ENCODE data around the gene DEFB110.

Gene DEFB110

GRCh38 chr6:50021894-50022293 is at the start of gene DEFB110:
Gene DEFB110 (minus strand): TSS chr6:50021994. CDS start chr6:50021935, 59 bp downstream.
- DNase-seq (ENCODE audit: low read depth), result no peak

DNA sequence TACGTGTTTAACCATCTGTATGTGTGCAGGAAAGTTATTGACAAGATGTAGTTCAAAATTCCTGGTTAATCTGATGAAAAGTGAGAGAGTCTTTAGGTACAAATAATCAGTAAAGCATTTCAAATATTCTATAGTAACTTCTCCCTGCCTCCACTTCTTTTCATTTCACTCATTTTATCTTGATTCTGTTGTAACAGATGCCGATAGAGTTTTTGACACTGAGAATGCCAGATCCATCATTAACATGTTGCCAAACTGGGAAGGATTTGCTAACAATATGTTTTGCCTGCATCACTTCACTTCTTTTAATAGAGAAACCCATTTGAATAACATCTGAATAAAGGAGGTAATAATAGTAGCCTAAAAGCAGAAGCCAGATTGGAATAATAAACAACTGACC is 48.3 kb upstream of the DEFB110 start:
- no peak for DNase-seq (ENCODE audit: low read depth)

GRCh38 chr6:50062051-50062450 is 40.3 kb upstream of the DEFB110 start:
- DNase-seq (ENCODE audit: low read depth), result no peak

GRCh38 chr6:50056242-50056641 is 34.4 kb upstream of the DEFB110 start:
- DNase-seq (ENCODE audit: low read depth), result no peak

DNA sequence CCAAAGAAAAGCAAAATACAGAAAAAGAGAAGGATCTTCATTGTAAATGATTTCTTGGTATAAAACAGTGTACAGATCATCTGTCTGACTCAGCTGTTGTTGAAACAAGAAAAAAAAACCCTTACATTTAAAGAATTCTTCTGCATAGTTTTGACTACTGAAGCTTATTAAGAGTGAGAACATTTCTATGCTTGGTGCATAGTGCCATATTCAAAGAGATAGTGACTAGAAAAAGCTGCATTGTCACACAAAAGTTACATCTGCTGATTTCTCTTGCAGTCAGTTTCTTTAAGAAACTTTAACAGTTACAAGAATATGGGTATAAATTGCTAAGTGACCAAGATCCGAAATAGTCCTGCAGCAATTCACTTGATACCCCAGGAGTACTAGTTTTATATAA is 28.0 kb upstream of the DEFB110 start, which contains the start of gene DEFB112:
Gene DEFB112 (minus strand): TSS at position 101 of the 400 bp plus-strand sequence. CDS start 60 bp downstream, at position 41.
- no peak for DNase-seq (ENCODE audit: low read depth)

GRCh38 chr6:50047026-50047425 is 25.2 kb upstream of the DEFB110 start:
- no peak for DNase-seq (ENCODE audit: low read depth)

DNA sequence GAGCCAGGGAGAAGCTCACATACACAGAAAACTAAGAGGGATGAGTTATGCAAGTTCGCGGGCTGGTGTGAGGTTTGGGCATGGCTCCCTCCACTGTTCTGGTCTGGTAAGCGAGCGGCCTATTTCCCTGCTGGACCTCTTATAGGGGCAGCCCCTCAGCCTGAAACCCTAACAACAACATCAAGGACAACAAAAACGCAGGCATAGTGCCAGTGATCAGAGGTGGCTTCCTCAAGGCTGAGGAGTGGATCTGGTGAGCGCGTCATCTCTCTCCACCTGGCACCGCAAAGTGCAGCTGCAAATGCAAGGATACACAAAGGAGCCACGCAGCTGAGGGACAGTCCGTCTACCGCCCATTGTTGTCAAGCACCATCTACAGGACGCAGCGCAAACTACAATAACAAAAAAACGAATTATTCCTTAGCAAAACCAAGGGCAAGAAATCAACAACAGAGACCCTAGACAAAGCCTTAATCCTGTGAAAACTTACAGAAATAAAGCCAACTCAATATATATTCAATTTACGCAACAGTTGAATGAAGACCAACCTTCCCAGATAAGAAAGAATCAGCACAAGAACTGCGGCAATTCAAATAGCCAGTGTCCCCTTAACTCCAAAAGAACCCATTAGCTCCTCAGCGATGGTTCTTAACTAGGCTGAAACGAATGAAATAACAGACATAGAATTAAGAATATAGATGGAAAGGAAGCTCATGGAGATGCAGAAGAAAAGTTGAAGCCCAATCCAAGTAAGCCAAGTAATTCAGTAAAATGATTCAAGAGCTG is 9.2 kb upstream of the DEFB110 start:
- no peak for DNase-seq (ENCODE audit: low read depth)

GRCh38 chr6:50030350-50030749 is 8.6 kb upstream of the DEFB110 start:
- DNase-seq (ENCODE audit: low read depth), result no peak

GRCh38 chr6:50025258-50025657 is 3.5 kb upstream of the DEFB110 start:
- DNase-seq (ENCODE audit: low read depth), result no peak

GRCh38 chr6:50007819-50008218 is 14.0 kb downstream of the DEFB110 start:
- no peak for DNase-seq (ENCODE audit: low read depth)

- no peak for DNase-seq (ENCODE audit: low read depth)
These were observed 18.7 kb downstream of the DEFB110 start for GRCh38 chr6:50003139-50003538.

DNA sequence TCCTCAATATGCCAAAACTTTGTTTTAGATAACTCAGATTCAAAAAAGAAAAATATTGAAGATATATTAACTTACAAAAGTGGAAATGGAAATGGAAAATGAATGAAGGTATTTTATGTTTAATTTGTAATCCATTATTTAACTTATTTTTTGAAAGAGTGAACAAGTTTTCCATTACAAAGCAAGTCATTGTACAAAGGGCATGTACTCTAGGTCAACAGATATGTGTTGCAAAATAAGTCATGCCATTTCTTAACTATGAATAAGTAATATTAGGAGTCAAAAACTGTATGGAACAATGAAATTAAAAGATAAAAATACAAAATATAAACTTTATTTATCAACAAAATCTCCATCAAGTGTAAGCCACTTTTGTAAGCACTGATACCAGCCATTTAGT is 26.5 kb downstream of the DEFB110 start:
- DNase-seq (ENCODE audit: low read depth), result no peak

DNA sequence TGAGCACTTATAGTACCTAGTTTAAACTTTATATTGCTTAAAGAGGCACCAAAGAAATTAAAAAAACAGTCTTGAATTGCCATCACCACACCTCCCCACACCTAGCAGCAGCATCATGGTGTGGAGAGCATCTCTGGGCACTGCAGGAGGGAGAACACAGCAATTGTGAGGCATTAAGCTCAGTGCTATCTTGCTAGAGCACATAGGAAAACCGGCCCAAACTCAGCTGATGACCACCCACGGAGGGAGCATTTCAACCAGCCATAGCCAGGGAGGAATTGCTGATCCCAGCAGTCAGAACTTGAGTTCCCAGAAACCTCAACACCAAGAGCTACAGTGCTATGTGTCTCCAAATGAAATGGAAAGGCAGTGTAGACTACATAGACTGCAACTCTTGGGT is 32.9 kb downstream of the DEFB110 start:
- DNase-seq (ENCODE audit: low read depth), result no peak

DNA sequence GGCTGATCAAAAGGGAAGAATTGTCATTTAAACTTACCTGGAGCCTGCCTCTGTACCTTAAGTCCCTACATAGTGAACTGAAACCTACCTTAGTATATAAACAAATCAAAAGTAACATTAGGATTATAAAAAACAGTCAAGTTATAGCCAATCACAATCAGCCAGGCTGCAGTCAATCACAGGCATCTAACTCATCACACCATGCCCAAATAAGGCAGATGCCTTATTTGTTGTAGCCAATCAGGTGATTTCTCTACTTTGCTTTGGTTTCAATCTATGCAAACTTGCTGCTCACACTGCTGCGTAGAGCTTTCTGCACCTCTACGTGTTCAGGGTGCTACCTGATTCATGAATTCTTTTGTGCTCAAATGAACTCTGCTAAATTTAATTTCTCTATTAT is 34.0 kb downstream of the DEFB110 start:
- DNase-seq (ENCODE audit: low read depth), result no peak

- DNase-seq (ENCODE audit: low read depth), result no peak
These were observed 35.2 kb downstream of the DEFB110 start for GRCh38 chr6:49986551-49986950.

DNA sequence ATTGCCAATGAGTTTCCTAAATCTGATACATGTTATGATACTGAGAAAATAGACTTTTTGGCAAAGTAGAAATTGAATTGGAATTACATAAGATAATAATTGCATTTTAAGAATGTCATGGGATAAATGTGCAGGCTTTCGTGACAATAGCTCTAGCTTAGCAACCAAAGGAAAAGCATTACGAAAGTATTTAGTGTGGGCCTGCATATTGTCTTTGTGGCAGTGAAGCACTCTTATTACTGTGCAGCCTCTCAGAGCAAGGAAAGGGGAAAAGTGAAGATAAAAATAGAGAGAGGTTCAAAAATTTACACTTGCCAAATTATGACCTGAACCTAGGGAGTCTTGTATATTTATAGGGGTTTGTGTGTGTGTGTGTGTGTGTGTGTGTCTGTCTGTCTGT is 39.7 kb downstream of the DEFB110 start:
- DNase-seq (ENCODE audit: low read depth), result no peak

- no peak for DNase-seq (ENCODE audit: low read depth)
These were observed 40.9 kb downstream of the DEFB110 start for GRCh38 chr6:49980898-49981297.

- no peak for DNase-seq (ENCODE audit: low read depth)
These were observed 42.2 kb downstream of the DEFB110 start for GRCh38 chr6:49979584-49979983.

- no peak for DNase-seq (ENCODE audit: low read depth)
These were observed 43.2 kb downstream of the DEFB110 start for GRCh38 chr6:49978332-49979226.

DNA sequence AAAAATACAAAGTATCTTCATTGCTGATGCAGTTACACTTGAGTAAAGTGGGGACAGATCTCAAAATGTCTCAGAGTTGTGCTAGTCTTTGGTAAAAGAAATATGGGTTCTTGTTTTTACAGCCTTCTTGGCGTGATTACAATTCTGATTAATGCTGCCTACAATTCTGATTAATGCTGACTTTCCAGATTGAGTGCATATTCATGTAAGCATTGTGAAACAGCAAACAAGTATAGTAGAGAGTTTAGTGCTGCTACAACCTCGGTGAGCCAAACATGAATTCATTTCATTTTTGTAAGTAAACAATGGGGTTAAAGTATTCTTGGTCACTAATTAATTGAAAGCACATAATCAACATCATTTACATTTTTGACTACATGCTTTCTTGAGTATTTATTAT is 52.2 kb downstream of the DEFB110 start, which contains the start of gene DEFB113:
Gene DEFB113 (minus strand): TSS at position 21 of the 400 bp plus-strand sequence. CDS start 0 bp downstream, at position 21.
- no peak for DNase-seq (ENCODE audit: low read depth)
